GM12878 (cell line): ENCODE data around the gene ANKDD1B. TPM values are rescaled to one million over a fixed set of nuclear protein-coding genes. Genes with fewer than 3 reads are reported as not detected.

Experiments
- BCL11A ChIP-seq: IDR thresholded peaks from 2 replicates; pipeline ENCODE4 v1.6.1; 2011; ENCODE audit warnings: low read depth, low read length
- EP300 ChIP-seq, 2 experiments: fragments of 150-350 bp in 1 of 2; IDR thresholded peaks; 2 replicates each; pipeline ENCODE4 v1.6.1; 2011 to 2012; ENCODE audit warnings: low read depth in 2 of 2, low read length in 2 of 2, borderline replicate concordance in 1 of 2, improper control_type of control experiment in 1 of 2, inconsistent platforms in 1 of 2; ENCODE audit not compliant: control insufficient read depth in 1 of 2
- KAT2A ChIP-seq: conservative IDR thresholded peaks from 2 replicates; pipeline ENCODE4 v1.6.1; 2011; ENCODE audit warnings: low read depth, low read length; ENCODE audit not compliant: control insufficient read depth
- MEF2B ChIP-seq: fragments of 450-650 bp; IDR thresholded peaks from 2 replicates; pipeline ENCODE4 v1.6.1; 2018; ENCODE audit warnings: mild to moderate bottlenecking, moderate library complexity; ENCODE audit not compliant: partially characterized antibody, poor library complexity, severe bottlenecking
- NBN ChIP-seq: fragments of 450-650 bp; IDR thresholded peaks from 2 replicates; pipeline ENCODE4 v1.6.1; 2016
- POLR2AphosphoS5 ChIP-seq: IDR thresholded peaks from 2 replicates; pipeline ENCODE4 v1.6.1; 2011; ENCODE audit warnings: mild to moderate bottlenecking, low read length, inconsistent platforms
- RBBP5 ChIP-seq: fragments of 200-600 bp; sonication (generic); conservative IDR thresholded peaks from 2 replicates; pipeline ENCODE4 v1.6.1; 2016
- SMAD5 ChIP-seq: IDR thresholded peaks from 2 replicates; pipeline ENCODE4 v1.6.1; 2016; ENCODE audit warnings: antibody characterized with exemption, low read depth
- SP1 ChIP-seq: IDR thresholded peaks from one replicate; pipeline ENCODE4 v1.6.1; 2011; ENCODE audit warnings: low read depth, low read length
- TARDBP ChIP-seq: IDR thresholded peaks from 2 replicates; pipeline ENCODE4 v1.6.1; 2016; ENCODE audit warnings: borderline replicate concordance
- ZBTB11 ChIP-seq: fragments of 450-650 bp; formaldehyde crosslinking; IDR thresholded peaks from 2 replicates; pipeline ENCODE4 v1.5.0; 2022; ENCODE audit warnings: mild to moderate bottlenecking, missing genetic modification characterization
- ZBTB40 ChIP-seq: fragments of 450-650 bp; IDR thresholded peaks from 2 replicates; pipeline ENCODE4 v1.6.1; 2016; ENCODE audit warnings: mild to moderate bottlenecking, moderate library complexity, borderline replicate concordance
- polyA plus RNA-seq, 11 experiments: library from polyadenylated mRNA; depleted of rRNA in 4 of 11; unstranded in 6 of 11; stranded (reverse) in 5 of 11; fragments of >200 nt; fragmentation: Nextera tagmentation in 4 of 11; fragmentation: Illumina TruSeq in 1 of 11; extraction: Ambion mirVana in 4 of 11; extraction: Trizol in 1 of 11; gene quantifications; 1 replicate in 1 of 11; 2 replicates in 10 of 11; pipeline versions ENCODE4 v1.2.1 to v1.2.3, GENCODE V29; 2011 to 2016; ENCODE audit warnings: inconsistent platforms in 2 of 11, missing spikeins in 2 of 11, low read depth in 1 of 11
- total RNA-seq, 4 experiments: library from RNA; depleted of rRNA in 3 of 4; stranded (reverse); fragments of >200 nt in 3 of 4; fragmentation: Illumina TruSeq in 1 of 4; extraction: Trizol in 1 of 4; gene quantifications; 2 replicates each; pipeline versions ENCODE4 v1.2.1 to v1.2.3, GENCODE V29; 2013 to 2021
- TF ChIP-seq, protein P1 (sequence below): IDR thresholded peaks from 2 replicates; pipeline ENCODE4 v1.6.1; 2012; ENCODE audit warnings: mild to moderate bottlenecking, low read depth, low read length
- TF ChIP-seq, protein P2 (sequence below): IDR thresholded peaks from 2 replicates; pipeline ENCODE4 v1.6.1; 2012; ENCODE audit warnings: low read length, inconsistent platforms

The ANKDD1B gene
- total and polyA plus RNA-seq, 10 of the 15 experiments (the other 5 are each of a cell fraction or from before 2014, with no cell fraction given), result 0.34 to 2.4 (median 0.80) TPM

- no peak; the same call in 1 of the 2 replicates for TF ChIP-seq ZBTB40
- no peak for TF ChIP-seq SP1
- TF ChIP-seq, protein P1, sequence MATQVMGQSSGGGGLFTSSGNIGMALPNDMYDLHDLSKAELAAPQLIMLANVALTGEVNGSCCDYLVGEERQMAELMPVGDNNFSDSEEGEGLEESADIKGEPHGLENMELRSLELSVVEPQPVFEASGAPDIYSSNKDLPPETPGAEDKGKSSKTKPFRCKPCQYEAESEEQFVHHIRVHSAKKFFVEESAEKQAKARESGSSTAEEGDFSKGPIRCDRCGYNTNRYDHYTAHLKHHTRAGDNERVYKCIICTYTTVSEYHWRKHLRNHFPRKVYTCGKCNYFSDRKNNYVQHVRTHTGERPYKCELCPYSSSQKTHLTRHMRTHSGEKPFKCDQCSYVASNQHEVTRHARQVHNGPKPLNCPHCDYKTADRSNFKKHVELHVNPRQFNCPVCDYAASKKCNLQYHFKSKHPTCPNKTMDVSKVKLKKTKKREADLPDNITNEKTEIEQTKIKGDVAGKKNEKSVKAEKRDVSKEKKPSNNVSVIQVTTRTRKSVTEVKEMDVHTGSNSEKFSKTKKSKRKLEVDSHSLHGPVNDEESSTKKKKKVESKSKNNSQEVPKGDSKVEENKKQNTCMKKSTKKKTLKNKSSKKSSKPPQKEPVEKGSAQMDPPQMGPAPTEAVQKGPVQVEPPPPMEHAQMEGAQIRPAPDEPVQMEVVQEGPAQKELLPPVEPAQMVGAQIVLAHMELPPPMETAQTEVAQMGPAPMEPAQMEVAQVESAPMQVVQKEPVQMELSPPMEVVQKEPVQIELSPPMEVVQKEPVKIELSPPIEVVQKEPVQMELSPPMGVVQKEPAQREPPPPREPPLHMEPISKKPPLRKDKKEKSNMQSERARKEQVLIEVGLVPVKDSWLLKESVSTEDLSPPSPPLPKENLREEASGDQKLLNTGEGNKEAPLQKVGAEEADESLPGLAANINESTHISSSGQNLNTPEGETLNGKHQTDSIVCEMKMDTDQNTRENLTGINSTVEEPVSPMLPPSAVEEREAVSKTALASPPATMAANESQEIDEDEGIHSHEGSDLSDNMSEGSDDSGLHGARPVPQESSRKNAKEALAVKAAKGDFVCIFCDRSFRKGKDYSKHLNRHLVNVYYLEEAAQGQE, result no peak
- no peak for TF ChIP-seq RBBP5
- TF ChIP-seq KAT2A, result no peak
- TF ChIP-seq, protein P2, sequence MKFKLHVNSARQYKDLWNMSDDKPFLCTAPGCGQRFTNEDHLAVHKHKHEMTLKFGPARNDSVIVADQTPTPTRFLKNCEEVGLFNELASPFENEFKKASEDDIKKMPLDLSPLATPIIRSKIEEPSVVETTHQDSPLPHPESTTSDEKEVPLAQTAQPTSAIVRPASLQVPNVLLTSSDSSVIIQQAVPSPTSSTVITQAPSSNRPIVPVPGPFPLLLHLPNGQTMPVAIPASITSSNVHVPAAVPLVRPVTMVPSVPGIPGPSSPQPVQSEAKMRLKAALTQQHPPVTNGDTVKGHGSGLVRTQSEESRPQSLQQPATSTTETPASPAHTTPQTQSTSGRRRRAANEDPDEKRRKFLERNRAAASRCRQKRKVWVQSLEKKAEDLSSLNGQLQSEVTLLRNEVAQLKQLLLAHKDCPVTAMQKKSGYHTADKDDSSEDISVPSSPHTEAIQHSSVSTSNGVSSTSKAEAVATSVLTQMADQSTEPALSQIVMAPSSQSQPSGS, result peak; percentile 91
- peak; percentile 97 for TF ChIP-seq NBN
- no peak for TF ChIP-seq ZBTB11 (CRISPR knock-in tag)
- no peak; the same call in 1 of the 2 replicates for TF ChIP-seq SMAD5
- TF ChIP-seq MEF2B, result peak; percentile 69
- TF ChIP-seq EP300 (IDR thresholded peaks at IDR 0.05; ENCODE audit: borderline replicate concordance in 1 of 2, control insufficient read depth in 1 of 2, low read depth in 2 of 2, low read length in 2 of 2), result peak; percentile 18 to 86; a peak in 2 of 4 replicates
- no peak for TF ChIP-seq POLR2AphosphoS5
- no peak for TF ChIP-seq TARDBP
- peak; percentile 65; the same call in 1 of the 2 replicates for TF ChIP-seq BCL11A
These were observed 44.4 kb upstream of the ANKDD1B start (continued) for GRCh38 chr5:75566710-75567309.
